HUES64 (cell line): ENCODE data around the gene OXCT2.

Experiments used
- H3K27ac ChIP-seq: 2 replicates; pipeline ENCODE4 v1.7.0; 2013; ENCODE audit warnings: low read depth, low read length, inconsistent platforms
- H3K27me3 ChIP-seq: 2 replicates; pipeline ENCODE4 v1.6.1; 2013; ENCODE audit warnings: mild to moderate bottlenecking, low read length; ENCODE audit not compliant: insufficient read depth
- H3K36me3 ChIP-seq: 2 replicates; pipeline ENCODE4 v1.6.1; 2013; ENCODE audit warnings: mild to moderate bottlenecking, low read length; ENCODE audit not compliant: insufficient read depth
- H3K4me1 ChIP-seq: 2 replicates; pipeline ENCODE4 v1.6.1; 2013; ENCODE audit warnings: mild to moderate bottlenecking, low read length, moderate library complexity; ENCODE audit not compliant: insufficient read depth
- H3K4me3 ChIP-seq: 2 replicates; pipeline ENCODE4 v1.5.1; 2013; ENCODE audit warnings: mild to moderate bottlenecking, low read length, moderate library complexity
- H3K9ac ChIP-seq: 2 replicates; pipeline ENCODE4 v1.6.1; 2013; ENCODE audit warnings: mild to moderate bottlenecking, low read depth, low read length
- H3K9me3 ChIP-seq: 2 replicates; pipeline ENCODE4 v1.6.1; 2013; ENCODE audit warnings: low read depth, low read length; ENCODE audit not compliant: insufficient read depth
- WGBS: fragments of 150-250, 120-280 bp; methylation state at CpG from one replicate; pipeline ENCODE4 v1.1.7; 2013; ENCODE audit warnings: missing lambda C conversion rate; 5-methylcytosine and 5-hydroxymethylcytosine counted together

Gene OXCT2

GRCh38 chr1:39726600-39726999 lies 44.5 kb downstream of the OXCT2 start:
- H3K9ac ChIP-seq, result no peak overlapping the region
- no peak overlapping the region for H3K4me3 ChIP-seq
- no peaks in the 10 kb centered on the region for H3K9me3 ChIP-seq
- no peak overlapping the region for H3K27ac ChIP-seq
- no peaks in the 10 kb centered on the region for H3K36me3 ChIP-seq
- H3K27me3 ChIP-seq, result peaks cover 98% of the 10 kb centered on the region
- 67% methylated on average over 1 of the region's 3 CpGs for WGBS
- no peaks in the 10 kb centered on the region for H3K4me1 ChIP-seq

DNA sequence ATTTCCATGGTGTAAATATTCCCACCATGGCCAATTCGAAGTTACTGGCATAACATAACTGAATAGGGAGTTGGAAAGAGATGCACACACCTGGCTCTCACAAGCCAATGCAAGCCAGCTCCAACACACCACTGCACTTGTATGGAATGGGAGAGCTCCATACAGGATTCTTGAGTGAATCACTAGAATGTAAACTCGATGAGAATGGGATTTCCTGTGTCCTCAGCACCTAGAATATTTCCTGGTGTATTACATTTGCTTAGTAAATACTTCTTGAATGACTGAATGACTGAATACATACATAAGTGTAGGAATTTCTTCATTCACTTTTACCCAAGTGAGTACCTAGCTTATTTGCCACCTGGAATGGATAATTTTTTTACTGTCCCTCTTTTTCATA lies 48.7 kb downstream of the OXCT2 start:
- H3K4me1 ChIP-seq, result no peaks in the 10 kb centered on the region
- WGBS, result 19% methylated on average over 2 of the region's 2 CpGs
- H3K9me3 ChIP-seq, result no peaks in the 10 kb centered on the region
- peaks cover 97% of the 10 kb centered on the region for H3K27me3 ChIP-seq
- H3K27ac ChIP-seq, result no peak overlapping the region
- H3K36me3 ChIP-seq, result no peaks in the 10 kb centered on the region
- H3K9ac ChIP-seq, result no peak overlapping the region
- H3K4me3 ChIP-seq, result no peak overlapping the region

DNA sequence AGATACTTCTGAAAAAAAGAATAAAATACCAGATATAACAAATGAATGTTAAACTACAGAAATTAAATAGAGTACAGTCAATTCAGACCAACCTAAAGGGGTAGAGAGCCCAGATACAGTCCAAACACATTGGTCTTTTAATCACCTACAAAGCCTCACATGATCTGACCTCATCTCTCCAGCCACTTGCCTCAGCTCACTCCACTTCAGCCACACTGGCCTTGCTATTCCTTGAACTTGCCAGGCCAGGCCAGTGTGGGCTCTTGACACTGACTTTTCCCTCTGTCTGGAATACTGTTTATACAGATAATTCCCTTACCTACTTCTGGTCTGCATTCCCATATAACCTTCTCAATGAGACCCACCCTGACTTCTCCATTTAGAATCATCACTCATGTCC lies 49.5 kb downstream of the OXCT2 start:
- H3K27ac ChIP-seq, result no peak overlapping the region
- no peaks in the 10 kb centered on the region for H3K4me1 ChIP-seq
- peaks cover 97% of the 10 kb centered on the region for H3K27me3 ChIP-seq
- H3K9ac ChIP-seq, result no peak overlapping the region
- no peaks in the 10 kb centered on the region for H3K36me3 ChIP-seq
- H3K4me3 ChIP-seq, result no peak overlapping the region
- no peaks in the 10 kb centered on the region for H3K9me3 ChIP-seq

DNA sequence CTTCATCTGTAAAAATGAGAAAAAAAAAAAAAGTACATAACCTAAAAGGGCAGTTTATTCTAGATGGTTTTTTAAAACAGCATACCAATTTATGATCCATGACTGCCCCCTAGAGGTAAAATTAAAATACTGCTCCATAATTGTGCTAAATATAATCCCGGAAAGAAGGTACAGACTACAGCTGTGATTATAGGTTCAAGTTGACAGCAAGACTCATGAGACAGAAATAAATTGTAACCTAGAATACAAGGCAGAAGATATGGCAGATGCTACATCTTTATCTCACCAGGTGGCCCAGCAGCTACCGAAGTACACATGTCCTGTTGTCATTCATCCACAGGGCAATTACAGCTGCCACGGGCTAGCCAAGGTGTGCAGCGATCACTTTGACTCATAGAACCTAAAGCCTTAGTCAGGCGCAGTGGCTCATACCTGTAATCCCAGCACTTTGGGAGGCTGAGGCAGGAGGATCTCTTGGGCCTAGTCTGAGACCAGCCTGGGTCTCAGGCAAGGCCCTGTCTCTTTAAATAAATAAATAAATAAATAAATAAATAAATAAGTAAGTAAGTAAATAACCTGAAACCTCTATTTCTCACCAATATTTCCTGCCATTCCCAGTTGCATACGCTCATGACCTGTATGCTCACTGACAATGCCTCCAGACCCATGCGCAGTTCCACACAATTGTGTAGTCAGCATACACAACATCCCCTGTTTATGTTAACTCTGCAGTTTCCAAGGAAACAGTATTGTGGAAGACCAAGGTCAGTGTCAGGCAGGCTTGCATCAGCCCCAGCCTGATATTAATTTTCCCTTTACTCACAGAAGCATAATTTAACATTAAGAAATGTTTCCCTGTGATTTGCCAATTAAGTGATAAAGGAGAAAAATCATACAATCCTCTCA lies 50.8 kb downstream of the OXCT2 start:
- Histone ChIP-seq H3K36me3 (no peaks in the 10 kb centered on the region), H3K4me1 (no peaks in the 10 kb centered on the region), H3K27ac (no peak overlapping the region), H3K27me3 (peaks cover 97% of the 10 kb centered on the region), H3K9me3 (no peaks in the 10 kb centered on the region), H3K9ac (no peak overlapping the region), H3K4me3 (no peak overlapping the region)
- WGBS, result 42% methylated on average over 7 of the region's 7 CpGs
